GM18505 (cell line): ENCODE data around the gene GJC1.
"Not testable (repeated sequence)": the region's sequence is repeated elsewhere in the genome, so short reads cannot be mapped to it uniquely, and the experiment has no call there.

Experiments used
- ATAC-seq: cut with Tn5 transposase; IDR thresholded peaks from one replicate; pipeline ENCODE4 v1.9.1; 2021; ENCODE audit not compliant: unreplicated experiment
- POLR2A ChIP-seq: IDR thresholded peaks from 4 replicates; pipeline ENCODE4 v1.6.1; 2011; ENCODE audit warnings: borderline replicate concordance; ENCODE audit not compliant: insufficient read depth, insufficient read length; ENCODE audit errors: extremely low read depth

Gene GJC1

GRCh38 chr17:44830359-44831288 lies 537 bp upstream of the GJC1 start:
- no peak for TF ChIP-seq POLR2A
- no peak for ATAC-seq

DNA sequence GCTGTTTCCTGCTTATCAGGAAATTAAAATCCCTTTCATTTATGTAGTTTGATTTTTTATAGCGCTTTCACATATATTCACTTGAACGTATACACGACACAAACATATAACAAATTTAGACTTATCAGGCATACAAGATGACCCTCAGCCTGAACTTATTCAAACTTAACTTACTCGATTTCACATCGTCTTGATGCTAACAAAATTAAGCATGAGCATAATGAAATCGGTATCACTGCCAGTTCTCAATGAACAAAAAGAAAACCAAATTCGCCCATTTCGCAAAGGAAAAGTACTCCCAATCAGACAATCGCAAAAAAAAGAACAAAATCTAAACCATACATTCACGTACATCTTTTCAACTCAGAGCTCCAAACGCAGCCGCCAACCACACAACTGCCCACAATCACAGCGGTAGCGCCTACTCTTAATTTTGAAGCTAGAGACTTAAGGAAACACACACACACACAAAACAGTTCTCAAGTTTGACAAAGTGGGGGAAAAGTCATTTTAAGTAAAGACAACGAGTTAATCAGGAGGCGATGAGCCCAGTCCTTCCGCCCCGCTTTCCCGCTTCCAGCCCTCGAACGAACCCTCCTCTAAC lies 1.1 kb downstream of the GJC1 start:
- ATAC-seq, result no peak
- no peak for TF ChIP-seq POLR2A

- no peak for ATAC-seq
These were observed 2.2 kb downstream of the GJC1 start for GRCh38 chr17:44827863-44828262.

GRCh38 chr17:44826123-44826790 lies 3.8 kb downstream of the GJC1 start:
- no peak for TF ChIP-seq POLR2A
- ATAC-seq, result no peak

More at GRCh38 chr17:44827863-44828262, 2.2 kb downstream of the GJC1 start:
- no peak for TF ChIP-seq POLR2A

GRCh38 chr17:44825236-44825635 lies 4.9 kb downstream of the GJC1 start:
- not testable (repeated sequence) for ATAC-seq

DNA sequence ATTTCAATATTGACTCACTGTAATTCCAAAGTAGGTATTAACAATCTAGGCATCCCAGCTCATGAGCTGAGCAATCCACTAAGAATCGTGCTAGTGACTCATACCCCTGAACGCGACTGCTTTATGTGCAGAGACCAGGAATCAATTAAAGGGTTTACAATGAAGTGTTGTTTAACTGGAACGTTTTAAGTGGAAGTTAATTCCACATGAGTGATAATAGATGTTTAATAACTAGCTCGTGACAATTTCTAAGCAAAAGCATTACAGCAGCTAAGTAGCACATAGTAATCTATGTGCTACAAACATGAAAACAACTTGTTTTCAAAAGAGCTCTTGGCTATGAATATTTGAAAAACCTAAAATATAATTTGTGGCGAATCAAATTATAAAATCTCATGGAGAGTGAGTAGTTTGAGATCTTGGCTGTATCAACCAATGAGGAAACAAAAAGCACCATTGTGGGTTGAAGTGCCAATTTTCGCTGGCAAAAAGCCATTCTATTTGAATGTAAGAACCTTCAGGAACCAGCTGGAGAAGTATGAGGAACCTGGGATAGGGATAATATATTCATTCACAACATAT lies 9.4 kb downstream of the GJC1 start:
- no peak for TF ChIP-seq POLR2A
- no peak for ATAC-seq

DNA sequence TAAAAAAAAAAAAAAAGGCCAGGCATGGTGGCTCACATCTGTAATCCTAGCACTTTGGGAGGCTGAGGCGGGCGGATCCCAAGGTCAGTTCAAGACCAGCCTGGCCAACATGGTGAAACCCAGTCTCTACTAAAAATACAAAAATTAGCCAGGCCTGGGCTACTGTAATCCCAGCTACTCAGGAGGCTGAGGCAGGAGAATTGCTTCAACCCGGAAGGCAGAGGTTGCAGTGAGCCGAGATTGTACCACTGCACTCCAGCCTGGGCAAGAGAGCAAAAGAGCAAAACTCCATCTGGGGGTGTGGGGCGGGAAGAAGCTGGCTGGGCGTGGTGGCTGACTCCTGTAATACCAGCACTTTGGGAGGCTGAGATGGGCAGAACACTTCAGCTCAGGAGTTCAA lies 11.6 kb downstream of the GJC1 start:
- not testable (repeated sequence) for ATAC-seq

- no peak for TF ChIP-seq POLR2A
- ATAC-seq, result no peak
These were observed 17.8 kb downstream of the GJC1 start for GRCh38 chr17:44812263-44812662.

GRCh38 chr17:44808656-44809388 lies 21.3 kb downstream of the GJC1 start:
- ATAC-seq, result not testable (repeated sequence)

DNA sequence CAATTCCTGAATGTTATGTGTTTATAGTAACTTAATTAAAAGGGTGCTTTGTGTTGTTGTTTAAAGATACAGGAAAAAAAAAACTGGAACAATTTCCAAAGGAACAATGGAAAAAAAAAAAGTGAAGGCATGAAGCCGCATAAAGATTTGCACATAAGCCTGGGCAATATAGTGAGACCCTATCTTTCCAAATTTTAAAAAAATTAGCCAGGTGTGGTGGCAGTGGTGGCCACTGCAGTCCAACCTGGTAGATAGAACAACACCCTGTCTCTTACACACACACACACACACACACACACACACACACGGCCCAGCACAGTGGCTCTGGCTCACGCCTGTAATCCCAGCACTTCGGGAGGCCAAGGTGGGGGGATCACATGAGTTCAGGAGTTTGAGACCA lies 21.9 kb downstream of the GJC1 start:
- ATAC-seq, result no peak
- no peak for TF ChIP-seq POLR2A

DNA sequence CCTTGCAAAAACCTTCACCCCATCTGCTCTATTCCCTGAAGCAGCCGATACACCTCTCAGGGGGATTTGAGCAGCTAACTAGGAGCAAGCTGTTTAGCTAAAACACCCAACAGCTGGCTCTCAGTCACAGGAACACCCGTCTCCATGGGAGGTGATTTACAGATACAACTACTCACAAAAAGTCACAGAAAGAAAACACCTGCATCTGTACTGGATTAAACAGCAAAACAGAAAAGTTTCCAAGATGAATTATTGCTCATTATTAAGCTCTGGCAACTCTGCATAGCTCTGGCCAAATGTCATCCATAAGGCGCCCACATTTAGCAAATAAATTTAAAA lies 22.3 kb downstream of the GJC1 start:
- TF ChIP-seq POLR2A, result no peak

GRCh38 chr17:44807093-44807816 lies 22.8 kb downstream of the GJC1 start:
- no peak for TF ChIP-seq POLR2A
- ATAC-seq, result no peak

More for the DNA sequence above, 22.3 kb downstream of the GJC1 start:
- ATAC-seq, result no peak
